HG03097 (cell line): ENCODE measurements around the gene MAGI2.
A peak's percentile ranks its signal among the peaks of the same experiment; 100 is the strongest.

ENCODE experiments used
- ATAC-seq: cut with Tn5 transposase; IDR thresholded peaks from one replicate; pipeline ENCODE4 v1.9.1; 2021; ENCODE audit not compliant: unreplicated experiment, low FRiP score

MAGI2 gene

DNA sequence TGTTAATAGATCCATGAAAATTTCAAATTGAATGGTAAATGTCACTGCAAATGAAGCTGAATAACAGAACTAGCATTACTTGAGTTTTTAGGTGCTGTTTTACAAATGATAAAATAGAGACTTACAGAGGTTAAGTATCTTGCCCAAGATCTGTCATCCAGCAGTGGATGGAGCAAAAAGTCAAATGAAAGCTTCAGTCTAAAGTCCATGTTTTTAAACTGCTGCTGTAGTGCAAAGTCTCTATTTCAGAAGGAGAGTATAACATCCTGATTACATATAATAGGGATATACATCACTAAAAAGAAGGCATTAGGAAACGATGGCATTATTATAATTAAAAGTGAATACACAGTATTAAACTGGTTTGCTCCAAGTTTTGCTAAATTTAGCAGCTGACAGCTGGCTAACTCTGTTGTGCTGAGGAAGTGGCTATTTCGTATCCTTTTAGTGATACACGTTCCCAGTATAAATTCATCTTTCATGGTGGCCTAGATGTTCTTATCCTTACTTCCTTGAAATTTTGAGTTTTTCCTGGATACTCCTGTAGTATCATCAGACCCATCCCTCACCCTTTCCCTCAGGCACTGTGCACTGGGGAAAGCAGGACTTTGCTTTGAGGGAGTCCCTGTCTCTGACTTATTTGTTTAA is 603.2 kb downstream of the MAGI2 start:
- no peak for ATAC-seq

DNA sequence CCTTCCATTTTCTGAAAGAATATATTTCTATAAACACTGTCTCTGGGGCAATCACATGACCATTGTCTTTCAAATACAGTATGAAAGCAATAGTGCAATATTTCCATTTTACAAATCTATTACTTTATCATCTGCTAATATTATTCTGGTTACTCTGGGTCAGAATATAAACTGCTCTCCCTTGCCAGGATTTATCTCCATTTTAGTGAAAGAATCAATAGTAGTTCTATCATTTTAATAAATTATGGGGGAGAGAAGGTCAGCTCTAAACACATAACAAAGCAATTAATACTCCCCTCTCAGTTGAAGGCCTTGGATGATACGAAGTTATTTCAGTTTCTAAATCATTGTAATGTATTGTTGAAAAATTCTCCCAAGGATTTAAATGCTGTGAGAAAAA is 608.3 kb downstream of the MAGI2 start:
- no peak for ATAC-seq

- ATAC-seq, result no peak
Measured at GRCh38 chr7:78842068-78842467, 611.4 kb downstream of the MAGI2 start.

- ATAC-seq, result no peak
Measured at GRCh38 chr7:78835897-78836296, 617.6 kb downstream of the MAGI2 start.

- ATAC-seq, result no peak
Measured at GRCh38 chr7:78828317-78828716, 625.1 kb downstream of the MAGI2 start.

DNA sequence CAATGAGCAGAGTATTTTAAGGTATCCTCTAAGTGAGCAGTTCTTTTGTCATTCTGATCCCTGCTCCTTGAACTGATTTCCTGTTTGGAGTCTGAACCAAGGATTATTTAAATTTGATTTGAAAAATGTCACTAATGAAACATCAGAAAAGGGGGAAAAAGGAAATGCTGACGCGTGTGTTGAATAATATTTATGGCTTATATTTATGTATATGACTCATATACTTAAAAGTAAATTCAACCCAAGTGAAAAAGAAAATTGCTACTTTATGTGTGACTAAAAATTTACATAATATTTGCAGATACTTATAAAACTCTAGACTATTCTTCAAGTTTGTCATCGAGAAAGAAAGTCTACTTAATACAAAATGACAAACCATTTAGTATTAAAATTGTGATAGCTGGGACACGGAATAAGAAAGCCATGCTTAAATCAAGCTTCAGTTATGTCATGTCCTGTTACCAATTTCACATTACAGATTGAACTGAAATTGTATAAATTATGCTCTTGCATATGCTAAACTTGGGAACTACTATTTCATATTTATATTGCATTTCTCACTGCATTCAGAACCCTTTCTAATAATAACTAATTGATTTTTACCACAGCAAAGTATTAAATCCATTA is 649.9 kb downstream of the MAGI2 start:
- no peak for ATAC-seq

DNA sequence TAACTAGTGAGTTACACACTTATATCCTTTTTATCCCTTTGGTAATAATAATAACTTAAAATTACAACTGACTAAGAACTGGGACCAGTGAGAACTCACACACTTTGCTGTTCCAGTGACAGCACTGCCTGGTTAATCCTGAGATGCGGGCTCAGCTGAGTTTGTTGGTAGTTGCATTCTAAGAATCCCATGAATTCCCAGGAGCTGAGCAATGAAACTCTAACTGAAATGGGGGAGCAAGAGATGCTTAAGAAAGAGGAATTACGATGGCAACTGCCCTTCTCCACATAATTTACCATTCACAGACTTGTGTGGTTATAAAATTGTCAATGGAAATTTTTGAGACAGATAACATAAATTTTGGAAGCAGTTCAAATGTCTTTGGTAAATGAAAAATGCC is 659.4 kb downstream of the MAGI2 start:
- ATAC-seq, result no peak

- ATAC-seq, result no peak
Measured at GRCh38 chr7:78792624-78793023, 660.8 kb downstream of the MAGI2 start.

DNA sequence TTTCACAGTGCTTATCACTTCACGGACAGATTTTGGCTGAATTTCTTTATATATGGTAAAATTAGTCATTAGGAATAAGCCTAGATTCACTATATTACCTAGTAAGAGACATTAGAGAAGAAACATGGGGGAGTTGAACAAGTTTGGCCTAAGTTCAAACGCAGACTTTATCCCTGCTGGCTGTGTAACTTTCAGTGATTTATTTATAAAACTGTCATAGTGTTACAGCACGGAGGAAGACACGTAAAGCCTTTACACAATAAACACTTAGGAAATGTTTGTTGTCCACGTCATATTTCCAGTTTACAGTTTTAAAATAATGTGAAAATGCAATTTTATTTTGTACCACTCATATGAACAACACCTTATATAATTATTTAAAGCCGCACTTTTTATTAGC is 661.5 kb downstream of the MAGI2 start:
- no peak for ATAC-seq

GRCh38 chr7:78788464-78788863 is 665.0 kb downstream of the MAGI2 start:
- no peak for ATAC-seq

DNA sequence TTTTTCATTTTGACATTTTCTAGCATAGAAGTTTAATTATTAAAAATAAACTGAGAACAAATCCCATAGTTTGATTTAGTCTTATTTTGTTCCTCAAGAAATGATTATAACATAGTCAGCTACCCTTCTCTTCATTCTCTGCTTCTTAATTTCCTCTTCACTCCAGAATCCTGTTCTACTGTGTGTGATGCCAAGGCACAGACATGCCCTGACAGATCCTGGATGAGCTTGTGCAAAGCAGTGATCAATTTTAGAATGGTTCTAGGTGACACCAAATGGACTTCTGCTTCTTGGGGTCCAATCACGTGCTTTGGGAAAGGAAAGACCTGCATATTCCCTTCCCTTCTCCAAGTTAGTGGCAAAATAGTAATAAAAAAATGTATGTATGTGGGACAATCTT is 665.6 kb downstream of the MAGI2 start:
- no peak for ATAC-seq

DNA sequence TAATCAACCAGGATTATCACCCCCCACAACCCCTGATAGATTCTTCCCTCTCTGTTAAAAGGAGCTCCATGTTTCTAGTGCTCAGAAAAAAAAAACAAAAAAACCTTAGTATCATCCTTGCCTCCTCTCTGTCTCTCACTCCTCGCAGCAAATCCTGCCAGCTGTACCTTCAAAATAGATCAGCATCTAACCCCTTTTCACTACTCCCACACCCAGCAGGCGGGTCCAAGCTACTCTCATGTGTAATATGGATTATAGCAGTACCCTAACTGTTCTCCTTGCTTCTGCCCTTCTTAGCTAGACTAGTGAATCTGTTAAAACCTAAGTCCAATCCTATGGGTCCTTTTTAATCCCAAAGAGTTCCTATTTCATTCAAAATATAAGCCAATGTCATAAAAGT is 667.4 kb downstream of the MAGI2 start:
- no peak for ATAC-seq

GRCh38 chr7:78783179-78783962 is 670.1 kb downstream of the MAGI2 start:
- ATAC-seq, result no peak

GRCh38 chr7:78780560-78780959 is 672.9 kb downstream of the MAGI2 start:
- ATAC-seq, result no peak

DNA sequence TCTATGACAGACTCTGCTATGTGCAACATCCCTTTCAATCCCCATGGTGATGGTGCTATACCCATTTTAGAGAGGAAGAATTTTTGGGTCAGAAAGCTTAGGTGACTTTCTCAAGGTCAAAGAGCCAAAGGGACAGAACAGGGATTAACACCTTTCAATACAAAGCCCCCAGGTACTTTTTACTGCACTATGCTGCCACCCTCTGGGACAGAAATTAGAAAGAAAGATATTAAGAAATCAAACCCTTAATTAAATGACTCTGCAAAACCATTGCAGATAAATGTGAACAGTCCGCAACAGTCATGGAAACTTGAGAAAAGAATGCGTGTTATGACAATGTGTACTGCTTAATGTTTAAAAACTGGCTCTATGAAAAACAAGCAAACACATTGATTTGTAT is 673.7 kb downstream of the MAGI2 start:
- ATAC-seq, result no peak

- no peak for ATAC-seq
Measured at GRCh38 chr7:78777829-78778228, 675.6 kb downstream of the MAGI2 start.

GRCh38 chr7:78770422-78771410 is 682.8 kb downstream of the MAGI2 start:
- no peak for ATAC-seq

DNA sequence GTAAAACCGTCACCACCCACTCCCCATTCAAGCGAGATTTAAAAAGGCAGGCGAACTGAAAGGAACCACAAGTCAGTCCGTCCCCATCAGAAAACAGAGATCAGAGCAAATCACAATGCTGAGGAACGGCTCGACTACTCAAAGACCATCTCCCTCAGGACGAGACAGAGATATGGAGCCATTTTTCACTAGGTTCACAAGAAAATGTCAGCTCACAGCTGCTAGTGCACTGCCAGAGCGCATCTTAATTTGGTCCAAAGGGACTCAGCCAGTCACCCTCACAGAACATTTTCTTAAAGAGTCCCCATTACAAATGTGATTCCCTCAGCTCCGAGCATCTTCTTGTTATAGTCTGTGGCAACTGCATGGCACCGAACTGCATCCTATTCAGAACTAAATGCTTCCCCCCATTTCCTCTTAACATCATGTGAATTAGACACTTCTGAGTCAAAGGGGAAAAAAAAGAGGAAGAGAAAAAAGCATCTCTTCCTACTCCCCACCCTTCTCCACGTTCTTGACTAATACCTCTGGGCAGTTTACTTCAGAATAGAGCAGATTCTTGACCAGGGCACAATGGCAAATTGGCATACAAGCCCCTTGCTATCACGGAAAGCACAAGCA is 683.9 kb downstream of the MAGI2 start:
- ATAC-seq, result peak; percentile 91

GRCh38 chr7:78768859-78769258 is 684.6 kb downstream of the MAGI2 start:
- no peak for ATAC-seq
